Nephron (organoid): ENCODE measurements around the gene SYNGR3.

Experiments used
- H3K27ac Mint-ChIP-seq, 3 experiments: 2 replicates each; pipeline ENCODE4 v1.8.0; 2020; ENCODE audit warnings: mixed read lengths in 3 of 3, mild to moderate bottlenecking in 2 of 3, moderate library complexity in 1 of 3
- H3K27me3 Mint-ChIP-seq: 2 replicates; pipeline ENCODE4 v1.8.0; 2021; ENCODE audit warnings: low read depth, mild to moderate bottlenecking, moderate library complexity, mixed read lengths
- H3K36me3 Mint-ChIP-seq: 2 replicates; pipeline ENCODE4 v1.8.0; 2020; ENCODE audit warnings: low read depth, mixed read lengths
- H3K4me1 Mint-ChIP-seq: 2 replicates; pipeline ENCODE4 v1.8.0; 2020; ENCODE audit warnings: mixed read lengths
- H3K4me3 Mint-ChIP-seq, 3 experiments: 2 replicates each; pipeline ENCODE4 v1.8.0; 2020; ENCODE audit warnings: mild to moderate bottlenecking in 3 of 3, mixed read lengths in 3 of 3, moderate library complexity in 2 of 3
- H3K9me3 Mint-ChIP-seq: 2 replicates; pipeline ENCODE4 v1.8.0; 2020; ENCODE audit warnings: mixed read lengths
- CTCF ChIP-seq, 3 experiments: fragments of 200-600 bp; sonication (generic); IDR thresholded peaks; one replicate each; pipeline ENCODE4 v1.5.0; 2021; ENCODE audit warnings: antibody characterized with exemption in 3 of 3; ENCODE audit not compliant: unreplicated experiment in 3 of 3

The SYNGR3 gene

DNA sequence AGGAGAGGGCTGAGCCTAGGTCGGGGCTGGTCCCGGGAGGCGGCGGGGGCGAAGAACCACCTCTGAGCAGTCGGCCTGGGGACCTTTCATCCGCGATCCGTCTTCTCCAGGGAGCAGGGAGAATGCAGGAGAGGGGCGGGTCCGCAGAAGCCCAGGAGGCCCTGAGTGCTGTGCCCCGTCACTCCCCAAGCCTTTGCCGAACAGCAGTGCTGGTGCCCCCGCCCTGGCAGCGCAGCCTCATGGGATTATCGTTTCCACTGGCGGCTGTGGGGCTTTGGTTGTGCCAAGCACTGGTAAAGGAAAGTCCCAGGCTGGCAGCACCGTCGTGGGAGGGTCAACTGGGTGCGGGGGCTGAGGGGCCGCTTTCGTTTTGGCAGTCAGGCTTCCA, 17.3 kb upstream of the SYNGR3 start:
- Mint-ChIP-seq H3K27me3 (peaks cover 6% of the 10 kb centered on the region), H3K4me1 (peaks cover 14% of the 10 kb centered on the region), H3K4me3 (peak overlapping the region; percentile 95 to 97 (median 96)), H3K27ac (no peak overlapping the region), H3K36me3 (peaks cover 2% of the 10 kb centered on the region), H3K9me3 (no peaks in the 10 kb centered on the region)
- no peak for TF ChIP-seq CTCF (IDR thresholded peaks at IDR 0.05; ENCODE audit: unreplicated experiment in 3 of 3)

DNA sequence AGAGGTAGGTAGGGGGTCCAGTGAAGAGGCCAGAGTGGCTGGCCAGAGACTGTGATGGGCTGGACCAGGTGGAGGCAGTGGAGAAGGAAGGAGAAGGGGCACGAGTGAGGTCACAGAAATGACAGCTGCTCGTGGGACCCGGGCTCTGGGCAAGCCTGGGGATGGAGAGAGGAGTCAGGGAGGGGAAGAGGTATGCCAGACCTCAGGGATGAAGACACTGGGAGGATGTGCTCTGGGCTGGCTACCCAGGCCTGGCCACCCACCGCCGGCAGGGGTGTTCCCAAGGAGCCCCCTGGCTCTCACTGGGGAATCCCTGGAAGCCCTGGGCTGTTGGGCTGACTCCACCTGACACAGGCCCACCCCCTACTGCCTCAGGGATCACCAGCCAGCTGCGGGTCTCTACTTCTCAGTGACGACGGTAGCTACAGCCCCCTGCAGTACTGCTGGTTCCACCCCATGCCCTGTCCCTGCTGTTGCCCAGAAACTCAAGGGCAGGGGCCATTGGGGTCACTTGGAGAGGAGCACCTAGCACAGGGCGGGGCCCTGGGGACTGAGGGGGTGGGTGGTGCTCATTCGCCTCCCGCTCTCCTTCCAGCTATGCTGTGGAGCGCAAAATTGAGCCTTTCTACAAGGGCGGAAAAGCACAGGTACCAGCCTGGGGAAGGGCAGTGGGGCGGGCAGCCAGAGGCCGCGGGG, 16.2 kb upstream of the SYNGR3 start:
- Mint-ChIP-seq H3K27ac (no peak overlapping the region), H3K4me1 (peaks cover 14% of the 10 kb centered on the region), H3K27me3 (peaks cover 11% of the 10 kb centered on the region), H3K4me3 (peak overlapping the region; percentile 53 to 96 (median 61)), H3K36me3 (peaks cover 3% of the 10 kb centered on the region), H3K9me3 (no peaks in the 10 kb centered on the region)
- TF ChIP-seq CTCF (IDR thresholded peaks at IDR 0.05; ENCODE audit: unreplicated experiment in 3 of 3), result no peak

DNA sequence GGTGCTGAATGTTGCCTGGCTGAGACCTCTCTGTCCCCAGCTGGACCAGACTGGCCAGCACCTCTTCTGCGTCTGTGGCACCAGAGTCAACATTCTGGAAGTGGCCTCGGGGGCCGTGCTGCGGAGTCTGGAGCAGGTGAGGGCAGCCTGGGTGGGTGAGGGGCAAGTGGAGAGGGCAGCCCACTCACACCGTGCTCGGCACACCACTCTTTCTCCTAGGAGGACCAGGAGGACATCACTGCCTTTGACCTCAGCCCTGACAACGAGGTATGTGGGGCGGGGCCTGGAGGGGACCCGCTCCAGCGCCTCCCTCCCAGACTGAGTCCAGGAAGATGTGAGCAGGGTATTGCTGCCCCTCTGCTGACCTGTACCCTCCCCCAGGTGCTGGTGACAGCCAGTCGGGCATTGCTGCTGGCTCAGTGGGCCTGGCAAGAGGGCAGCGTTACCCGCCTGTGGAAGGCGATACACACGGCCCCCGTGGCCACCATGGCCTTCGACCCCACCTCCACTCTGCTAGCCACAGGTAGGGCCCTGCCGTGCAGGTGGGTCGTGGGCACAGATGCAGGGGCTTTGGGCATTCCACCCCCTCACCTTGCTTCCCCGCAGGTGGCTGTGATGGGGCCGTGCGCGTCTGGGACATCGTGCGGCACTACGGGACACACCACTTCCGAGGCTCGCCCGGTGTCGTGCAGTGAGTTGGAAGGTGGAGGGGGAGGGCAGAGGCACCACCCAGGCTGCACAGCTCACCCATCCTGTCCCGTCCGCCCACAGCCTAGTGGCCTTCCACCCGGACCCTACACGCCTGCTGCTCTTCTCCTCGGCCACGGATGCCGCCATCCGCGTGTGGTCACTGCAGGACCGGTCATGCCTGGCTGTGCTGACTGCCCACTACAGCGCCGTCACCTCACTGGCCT, 15.4 kb upstream of the SYNGR3 start:
- Mint-ChIP-seq H3K27ac (no peak overlapping the region), H3K4me3 (peak overlapping the region; percentile 53 to 61 (median 54)), H3K27me3 (peaks cover 14% of the 10 kb centered on the region), H3K4me1 (peaks cover 14% of the 10 kb centered on the region), H3K9me3 (no peaks in the 10 kb centered on the region), H3K36me3 (peaks cover 3% of the 10 kb centered on the region)
- TF ChIP-seq CTCF (IDR thresholded peaks at IDR 0.05; ENCODE audit: unreplicated experiment in 3 of 3), result no peak

GRCh38 chr16:1975432-1976215, 14.1 kb upstream of the SYNGR3 start:
- H3K27ac Mint-ChIP-seq, result no peak overlapping the region

DNA sequence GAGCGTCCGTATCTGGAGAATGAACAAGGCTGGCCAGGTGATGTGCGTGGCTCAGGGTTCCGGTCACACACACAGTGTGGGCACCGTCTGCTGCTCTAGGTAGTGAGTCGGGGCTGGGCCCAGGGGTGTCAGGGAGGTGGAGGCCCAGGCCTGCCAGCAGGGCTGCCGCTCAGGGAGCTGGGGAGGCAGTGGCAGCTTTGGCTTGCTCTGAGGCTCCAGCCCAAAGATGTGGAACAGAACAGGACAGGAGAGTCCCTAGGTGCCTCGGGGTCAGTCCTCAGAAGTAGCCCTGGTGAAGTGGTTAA, 13.6 kb upstream of the SYNGR3 start:
- H3K27me3 Mint-ChIP-seq, result peaks cover 32% of the 10 kb centered on the region
- TF ChIP-seq CTCF (IDR thresholded peaks at IDR 0.05; ENCODE audit: unreplicated experiment in 3 of 3), result no peak

More at GRCh38 chr16:1975432-1976215, 14.1 kb upstream of the SYNGR3 start:
- H3K4me3 Mint-ChIP-seq, result peak overlapping the region in 2 of 3 experiments; percentile 51 to 65
- no peak for TF ChIP-seq CTCF (IDR thresholded peaks at IDR 0.05; ENCODE audit: unreplicated experiment in 3 of 3)
- peaks cover 3% of the 10 kb centered on the region for H3K36me3 Mint-ChIP-seq
- H3K9me3 Mint-ChIP-seq, result no peaks in the 10 kb centered on the region
- peaks cover 14% of the 10 kb centered on the region for H3K4me1 Mint-ChIP-seq
- peaks cover 26% of the 10 kb centered on the region for H3K27me3 Mint-ChIP-seq

More for the DNA sequence above, 13.6 kb upstream of the SYNGR3 start:
- no peaks in the 10 kb centered on the region for H3K9me3 Mint-ChIP-seq
- H3K4me1 Mint-ChIP-seq, result peaks cover 14% of the 10 kb centered on the region
- no peak overlapping the region for H3K4me3 Mint-ChIP-seq
- peaks cover 3% of the 10 kb centered on the region for H3K36me3 Mint-ChIP-seq
- H3K27ac Mint-ChIP-seq, result no peak overlapping the region
